Neuronal stem cell (in vitro differentiated cells): ENCODE measurements around the gene ARHGEF28.

ENCODE experiments used
- DNase-seq: peaks from one replicate; pipeline ENCODE4 v3.0.0-alpha.2; 2013; ENCODE audit warnings: low spot score
- H2AFZ ChIP-seq: one replicate; pipeline ENCODE4 v1.6.1; 2013; ENCODE audit warnings: mild to moderate bottlenecking, low read length, inconsistent platforms
- H2AK5ac ChIP-seq: 2 replicates; pipeline ENCODE4 v1.6.1; 2013; ENCODE audit warnings: low read depth, mild to moderate bottlenecking, inconsistent platforms, low read length, moderate library complexity, mixed read lengths
- H2BK120ac ChIP-seq: 2 replicates; pipeline ENCODE4 v1.6.1; 2013; ENCODE audit warnings: low read depth, mild to moderate bottlenecking, inconsistent platforms, low read length, moderate library complexity, mixed read lengths
- H2BK12ac ChIP-seq: one replicate; pipeline ENCODE4 v1.6.1; 2013; ENCODE audit warnings: low read length, inconsistent platforms
- H2BK15ac ChIP-seq: 2 replicates; pipeline ENCODE4 v1.6.1; 2013; ENCODE audit warnings: mild to moderate bottlenecking, low read length, inconsistent platforms, mixed read lengths
- H2BK5ac ChIP-seq: one replicate; pipeline ENCODE4 v1.6.1; 2013; ENCODE audit warnings: inconsistent platforms, mild to moderate bottlenecking, low read length, moderate library complexity
- H3K14ac ChIP-seq: one replicate; pipeline ENCODE4 v1.6.1; 2013; ENCODE audit warnings: low read length, inconsistent platforms
- H3K18ac ChIP-seq: 2 replicates; pipeline ENCODE4 v1.6.1; 2013; ENCODE audit warnings: low read length, inconsistent platforms
- H3K23ac ChIP-seq: 2 replicates; pipeline ENCODE4 v1.6.1; 2013; ENCODE audit warnings: low read depth, mild to moderate bottlenecking, mixed read lengths, low read length, inconsistent platforms; ENCODE audit not compliant: poor library complexity
- H3K27ac ChIP-seq: replicated peaks from 3 replicates; pipeline ENCODE4 v1.5.1; 2013; ENCODE audit warnings: low read length, inconsistent platforms
- H3K27me3 ChIP-seq, 3 experiments: 2 replicates each; pipeline ENCODE4 v1.6.1; 2013; ENCODE audit warnings: low read length in 3 of 3, mild to moderate bottlenecking in 2 of 3, inconsistent platforms in 1 of 3, low read depth in 1 of 3, mixed read lengths in 1 of 3, moderate library complexity in 1 of 3; ENCODE audit not compliant: control insufficient read depth in 3 of 3, insufficient read depth in 3 of 3
- H3K36me3 ChIP-seq, 2 donors: replicated peaks in 1 of 2; 2 replicates each; pipeline ENCODE4 v1.6.1; 2013; ENCODE audit warnings: low read length in 2 of 2; ENCODE audit not compliant: control insufficient read depth in 2 of 2, insufficient read depth in 2 of 2
- H3K4ac ChIP-seq: 2 replicates; pipeline ENCODE4 v1.6.1; 2013; ENCODE audit warnings: inconsistent platforms, mild to moderate bottlenecking, low read length, moderate library complexity
- H3K4me1 ChIP-seq, 2 donors: 1 replicate in 1 of 2; 2 replicates in 1 of 2; pipeline ENCODE4 v1.6.1; 2013; ENCODE audit warnings: low read length in 2 of 2, low read depth in 1 of 2; ENCODE audit not compliant: control insufficient read depth in 2 of 2, insufficient read depth in 1 of 2
- H3K4me2 ChIP-seq: one replicate; pipeline ENCODE4 v1.6.1; 2013; ENCODE audit warnings: mild to moderate bottlenecking, low read length, inconsistent platforms; ENCODE audit not compliant: insufficient read depth, poor library complexity, severe bottlenecking
- H3K4me3 ChIP-seq, 2 donors: 2 replicates each; pipeline ENCODE4 v1.5.1; 2013; ENCODE audit warnings: low read length in 2 of 2, mild to moderate bottlenecking in 2 of 2, inconsistent platforms in 1 of 2, moderate library complexity in 1 of 2
- H3K79me1 ChIP-seq: one replicate; pipeline ENCODE4 v1.6.1; 2013; ENCODE audit warnings: low read depth, mild to moderate bottlenecking, inconsistent platforms, low read length, moderate library complexity
- H3K9ac ChIP-seq: one replicate; pipeline ENCODE4 v1.6.1; 2013; ENCODE audit warnings: mild to moderate bottlenecking, low read depth, low read length, inconsistent platforms; ENCODE audit not compliant: poor library complexity
- H3K9me3 ChIP-seq, 2 donors: replicated peaks in 1 of 2; 2 replicates each; pipeline versions ENCODE3 to v1.6.1; 2013; ENCODE audit warnings: low read length in 2 of 2, mild to moderate bottlenecking in 2 of 2, inconsistent platforms in 1 of 2, low read depth in 1 of 2, mixed read lengths in 1 of 2, moderate library complexity in 1 of 2; ENCODE audit not compliant: control insufficient read depth in 2 of 2, insufficient read depth in 1 of 2
- H4K8ac ChIP-seq: one replicate; pipeline ENCODE4 v1.6.1; 2013; ENCODE audit warnings: low read depth, mild to moderate bottlenecking, inconsistent platforms, low read length, moderate library complexity
- H4K91ac ChIP-seq: one replicate; pipeline ENCODE4 v1.6.1; 2013; ENCODE audit warnings: low read length, low read depth, mild to moderate bottlenecking, inconsistent platforms; ENCODE audit not compliant: poor library complexity
- WGBS, 2 donors: extraction: QIAGEN DNeasy Blood & Tissue Kit; methylation state at CpG; one replicate each; pipeline ENCODE4 v1.1.7; 2013; ENCODE audit warnings: missing lambda C conversion rate in 2 of 2, mixed read lengths in 1 of 2; ENCODE audit not compliant: insufficient read length in 2 of 2, insufficient replicate concordance in 1 of 2; ENCODE audit errors: extremely low coverage in 2 of 2; 5-methylcytosine and 5-hydroxymethylcytosine counted together

ARHGEF28 gene

GRCh38 chr5:73759771-73760170 lies 133.8 kb downstream of the ARHGEF28 start:
- H3K4me3 ChIP-seq, result no peak overlapping the region
- H2BK15ac ChIP-seq, result no peak overlapping the region
- no peak overlapping the region for H3K4me2 ChIP-seq
- WGBS, 2 donors, result no CpG with 5 or more reads among the region's 1 CpG
- no peak overlapping the region for H2AFZ ChIP-seq
- no peak for DNase-seq
- H2BK120ac ChIP-seq, result no peak overlapping the region
- H3K9ac ChIP-seq, result no peak overlapping the region
- H2BK12ac ChIP-seq, result no peak overlapping the region
- H4K8ac ChIP-seq, result no peak overlapping the region
- H3K79me1 ChIP-seq, result no peaks in the 10 kb centered on the region
- no peaks in the 10 kb centered on the region for H3K27me3 ChIP-seq
- H3K4me1 ChIP-seq, result no peaks in the 10 kb centered on the region
- no peak overlapping the region for H2BK5ac ChIP-seq
- no peak overlapping the region for H2AK5ac ChIP-seq
- H3K23ac ChIP-seq, result no peak overlapping the region
- no peak overlapping the region for H3K14ac ChIP-seq
- H3K9me3 ChIP-seq, result no peaks in the 10 kb centered on the region
- H3K36me3 ChIP-seq, result no peaks in the 10 kb centered on the region
- no peak overlapping the region for H3K4ac ChIP-seq
- no peak overlapping the region for H3K18ac ChIP-seq
- H3K27ac ChIP-seq, result no peak overlapping the region
- no peak overlapping the region for H4K91ac ChIP-seq

- no peaks in the 10 kb centered on the region for H3K4me1 ChIP-seq
- no peak overlapping the region for H3K23ac ChIP-seq
- H3K4me2 ChIP-seq, result no peak overlapping the region
- no peak overlapping the region for H3K18ac ChIP-seq
- H2AK5ac ChIP-seq, result no peak overlapping the region
- H3K27me3 ChIP-seq, result no peaks in the 10 kb centered on the region
- no peak overlapping the region for H2BK15ac ChIP-seq
- H2BK120ac ChIP-seq, result no peak overlapping the region
- H3K14ac ChIP-seq, result no peak overlapping the region
- no peak overlapping the region for H3K9ac ChIP-seq
- H3K4me3 ChIP-seq, result no peak overlapping the region
- WGBS, 2 donors, result no CpG with 5 or more reads among the region's 7 CpGs
- H3K4ac ChIP-seq, result no peak overlapping the region
- no peak overlapping the region for H4K8ac ChIP-seq
- H3K36me3 ChIP-seq, result no peaks in the 10 kb centered on the region
- no peak for DNase-seq
- no peaks in the 10 kb centered on the region for H3K79me1 ChIP-seq
- no peak overlapping the region for H2BK12ac ChIP-seq
- H3K9me3 ChIP-seq, result no peaks in the 10 kb centered on the region
- no peak overlapping the region for H2AFZ ChIP-seq
- H2BK5ac ChIP-seq, result no peak overlapping the region
- H4K91ac ChIP-seq, result no peak overlapping the region
- H3K27ac ChIP-seq, result no peak overlapping the region
Measured at GRCh38 chr5:73763300-73764032, 137.5 kb downstream of the ARHGEF28 start.

GRCh38 chr5:73764586-73764985 lies 138.6 kb downstream of the ARHGEF28 start:
- Histone ChIP-seq H3K23ac (no peak overlapping the region), H3K36me3 (no peaks in the 10 kb centered on the region), H3K4me1 (no peaks in the 10 kb centered on the region), H2AK5ac (no peak overlapping the region), H2BK120ac (no peak overlapping the region), H3K14ac (no peak overlapping the region), H3K18ac (no peak overlapping the region), H3K4ac (no peak overlapping the region), H3K4me2 (no peak overlapping the region), H2BK12ac (no peak overlapping the region), H3K79me1 (no peaks in the 10 kb centered on the region), H3K27me3 (no peaks in the 10 kb centered on the region), H4K91ac (no peak overlapping the region), H4K8ac (no peak overlapping the region), H3K4me3 (no peak overlapping the region), H2AFZ (no peak overlapping the region), H2BK15ac (no peak overlapping the region), H3K27ac (no peak overlapping the region), H3K9ac (no peak overlapping the region), H2BK5ac (no peak overlapping the region), H3K9me3 (no peaks in the 10 kb centered on the region)
- no peak for DNase-seq
- WGBS, 2 donors, result no CpG with 5 or more reads among the region's 2 CpGs

GRCh38 chr5:73764996-73765395 lies 139.0 kb downstream of the ARHGEF28 start:
- H2AFZ ChIP-seq, result no peak overlapping the region
- no peak overlapping the region for H2BK12ac ChIP-seq
- no peak overlapping the region for H2BK15ac ChIP-seq
- H3K4me2 ChIP-seq, result no peak overlapping the region
- H4K8ac ChIP-seq, result no peak overlapping the region
- no peak overlapping the region for H2BK5ac ChIP-seq
- H3K27me3 ChIP-seq, result no peaks in the 10 kb centered on the region
- H3K9ac ChIP-seq, result no peak overlapping the region
- H3K4me3 ChIP-seq, result no peak overlapping the region
- no peak overlapping the region for H2AK5ac ChIP-seq
- H3K18ac ChIP-seq, result no peak overlapping the region
- no peaks in the 10 kb centered on the region for H3K79me1 ChIP-seq
- no peak overlapping the region for H3K4ac ChIP-seq
- H4K91ac ChIP-seq, result no peak overlapping the region
- H3K14ac ChIP-seq, result no peak overlapping the region
- DNase-seq, result no peak
- H3K4me1 ChIP-seq, result no peaks in the 10 kb centered on the region
- H3K27ac ChIP-seq, result no peak overlapping the region
- no peak overlapping the region for H3K23ac ChIP-seq
- no peaks in the 10 kb centered on the region for H3K36me3 ChIP-seq
- H2BK120ac ChIP-seq, result no peak overlapping the region
- no peaks in the 10 kb centered on the region for H3K9me3 ChIP-seq
